Measurements from ENCODE around the gene CCDC83. TPM values are rescaled to one million over a fixed set of nuclear protein-coding genes. Genes with fewer than 3 reads are reported as not detected.

CCDC83 gene
- total RNA-seq, 1 experiment from 2014 or later = not detected

GRCh38 chr11:85965202-85965601 lies 110.0 kb downstream of the CCDC83 start:
- Histone ChIP-seq H3K23me2 (ENCODE audit: insufficient read length, low read depth, low read length, poor library complexity, severe bottlenecking) (no peaks in the 10 kb centered on the region), H3K23ac (ENCODE audit: insufficient read length, low read depth, low read length) (no peak overlapping the region), H3K4me2 (ENCODE audit: insufficient read depth, insufficient read length, low read length) (no peak overlapping the region), H3T11ph (ENCODE audit: low read length) (no peak overlapping the region), H3K4ac (ENCODE audit: low read depth, low read length) (no peak overlapping the region), H2AFZ (ENCODE audit: low read length) (no peak overlapping the region), H3K9me3 (ENCODE audit: control insufficient read depth, low read depth, low read length) (no peaks in the 10 kb centered on the region), H3K27me3 (ENCODE audit: insufficient read depth, low read length) (no peaks in the 10 kb centered on the region), H4K5ac (ENCODE audit: insufficient read length, low read depth, low read length) (no peak overlapping the region), H3K79me2 (ENCODE audit: insufficient read depth, low read length) (no peaks in the 10 kb centered on the region), H2BK5ac (ENCODE audit: insufficient read length, low read length) (no peak overlapping the region), H2BK15ac (ENCODE audit: low read depth, low read length) (no peak overlapping the region), H4K8ac (replicated peaks; ENCODE audit: insufficient read length, low read depth, low read length) (no peak overlapping the region), H2BK12ac (ENCODE audit: insufficient read length, low read depth, low read length) (no peak overlapping the region), H4K91ac (ENCODE audit: insufficient read length, low read depth, low read length) (no peak overlapping the region), H4K20me1 (ENCODE audit: control insufficient read depth, insufficient read depth, insufficient read length) (no peaks in the 10 kb centered on the region), H3K79me1 (ENCODE audit: insufficient read depth, low read depth, low read length, poor library complexity, severe bottlenecking) (no peaks in the 10 kb centered on the region), H3K9ac (ENCODE audit: extremely low read depth, insufficient read length, low read length) (no peak overlapping the region), H3K14ac (ENCODE audit: insufficient read depth, low read length) (no peak overlapping the region), H2BK120ac (ENCODE audit: low read depth, low read length, poor library complexity, severe bottlenecking) (no peak overlapping the region), H3K27ac (ENCODE audit: insufficient read length, low read depth, low read length) (no peak overlapping the region), H3K56ac (ENCODE audit: insufficient read length, low read depth, low read length) (no peak overlapping the region), H3K18ac (ENCODE audit: insufficient read length, low read depth, low read length) (no peak overlapping the region), H2BK20ac (ENCODE audit: low read depth, low read length, poor library complexity, severe bottlenecking) (no peak overlapping the region), H2AK5ac (ENCODE audit: insufficient read length, low read length) (no peak overlapping the region), H3K4me1 (ENCODE audit: insufficient read depth, low read length) (no peaks in the 10 kb centered on the region)
- no peak for TF ChIP-seq CTCF (conservative IDR thresholded peaks at IDR 0.05)
- no peak overlapping the region for H3K4me3 Mint-ChIP-seq
- no peaks in the 10 kb centered on the region for H3K27me3 Mint-ChIP-seq (ENCODE audit: low read depth)
- H3K36me3 Mint-ChIP-seq (ENCODE audit: insufficient read depth in 1 of 3, low read depth in 3 of 3) = peaks cover 7 to 47% (median 26%) of the 10 kb centered on the region in 3 experiments; a peak in 6 of 7 replicates
- no peak for DNase-seq
- no peak overlapping the region for H3K27ac Mint-ChIP-seq
- H3K9me3 Mint-ChIP-seq = no peaks in the 10 kb centered on the region
- peaks cover 5 to 6% of the 10 kb centered on the region in 2 experiments; a peak in 3 of 4 replicates for H3K4me1 Mint-ChIP-seq
- no CpG with 5 or more reads among the region's 2 CpGs for WGBS (ENCODE audit: extremely low coverage, insufficient read length, low lambda C conversion rate)

All from H9 (cell line).